HepG2 (cell line): ENCODE measurements around the gene PTGIS. TPM values are rescaled to one million over a fixed set of nuclear protein-coding genes. Genes with fewer than 3 reads are reported as not detected.

ENCODE experiments used
- ARID5B ChIP-seq: IDR thresholded peaks from 2 replicates; pipeline ENCODE4 v1.4.0; 2020; ENCODE audit warnings: mild to moderate bottlenecking, missing genetic modification reagents
- FOXJ3 ChIP-seq: sonication (generic); formaldehyde crosslinking; IDR thresholded peaks from 2 replicates; pipeline ENCODE4 v1.4.0; 2020; ENCODE audit warnings: missing genetic modification reagents, mild to moderate bottlenecking, borderline replicate concordance
- KAT7 ChIP-seq: IDR thresholded peaks from 2 replicates; pipeline ENCODE4 v1.6.1; 2018; ENCODE audit warnings: borderline replicate concordance, missing compliant biosample characterization
- MATR3 ChIP-seq: sonication (generic); formaldehyde crosslinking; IDR thresholded peaks from 2 replicates; pipeline ENCODE4 v1.4.0; 2020; ENCODE audit warnings: missing genetic modification reagents
- NR2F1 ChIP-seq, 2 experiments: fragments of 450-650 bp in 1 of 2; formaldehyde crosslinking in 1 of 2; IDR thresholded peaks; 2 replicates each; pipeline versions ENCODE4 v1.5.0 to v1.6.1; 2016 to 2020; ENCODE audit warnings: mild to moderate bottlenecking in 1 of 2, missing compliant biosample characterization in 1 of 2, missing genetic modification reagents in 1 of 2, moderate library complexity in 1 of 2
- SAP130 ChIP-seq: IDR thresholded peaks from 2 replicates; pipeline ENCODE4 v1.6.1; 2016; ENCODE audit warnings: low read depth
- SOX13 ChIP-seq, 3 experiments: fragments of 450-650 bp in 1 of 3; sonication (generic) in 1 of 3; formaldehyde crosslinking in 1 of 3; IDR thresholded peaks in 2 of 3; conservative IDR thresholded peaks in 1 of 3; 2 replicates each; pipeline versions ENCODE4 v1.5.0 to v1.6.1; 2016 to 2020; ENCODE audit warnings: antibody characterized with exemption in 1 of 3, mild to moderate bottlenecking in 1 of 3, missing compliant biosample characterization in 1 of 3, missing genetic modification reagents in 1 of 3, moderate library complexity in 1 of 3
- SP4 ChIP-seq: sonication (generic); formaldehyde crosslinking; IDR thresholded peaks from 2 replicates; pipeline ENCODE4 v1.8.1; 2023; ENCODE audit warnings: mild to moderate bottlenecking, missing genetic modification reagents
- THRA ChIP-seq: sonication (generic); formaldehyde crosslinking; IDR thresholded peaks from 2 replicates; pipeline ENCODE4 v1.4.0; 2020; ENCODE audit warnings: missing genetic modification reagents, borderline replicate concordance
- ZBTB7B ChIP-seq: sonication (generic); formaldehyde crosslinking; IDR thresholded peaks from 2 replicates; pipeline ENCODE4 v1.4.0; 2020; ENCODE audit warnings: missing genetic modification reagents
- ZMAT3 ChIP-seq: sonication (generic); formaldehyde crosslinking; conservative IDR thresholded peaks from 2 replicates; pipeline ENCODE4 v1.7.0; 2021; ENCODE audit warnings: missing genetic modification reagents
- ZNF460 ChIP-seq: sonication (generic); formaldehyde crosslinking; IDR thresholded peaks from 2 replicates; pipeline ENCODE4 v1.5.1; 2020; ENCODE audit warnings: missing genetic modification reagents, mild to moderate bottlenecking, borderline replicate concordance
- ZNF792 ChIP-seq: IDR thresholded peaks from 2 replicates; pipeline ENCODE4 v1.6.1; 2016
- ZXDC ChIP-seq: sonication (generic); formaldehyde crosslinking; IDR thresholded peaks from 2 replicates; pipeline ENCODE4 v1.5.0; 2020; ENCODE audit warnings: mild to moderate bottlenecking, missing genetic modification reagents
- polyA plus RNA-seq, 8 experiments: library from polyadenylated mRNA; depleted of rRNA in 3 of 8; stranded (reverse) in 7 of 8; unstranded in 1 of 8; fragments of >200 nt; fragmentation: Illumina TruSeq in 4 of 8; extraction: Trizol in 4 of 8; gene quantifications; 2 replicates each; pipeline versions ENCODE4 v1.2.1 to v1.2.3, GENCODE V29; 2011 to 2016; ENCODE audit warnings: low read depth in 4 of 8, missing spikeins in 1 of 8, mixed read lengths in 1 of 8; ENCODE audit not compliant: insufficient read depth in 1 of 8
- total RNA-seq, 5 experiments: library from RNA; depleted of rRNA; stranded (reverse); fragments of >200 nt; fragmentation: Illumina TruSeq; extraction: Trizol; gene quantifications; 2 replicates each; pipeline ENCODE4 v1.2.3, GENCODE V29; 2016; ENCODE audit warnings: low read depth in 1 of 5

Gene PTGIS
- total and polyA plus RNA-seq, 2 of the 13 experiments (the other 11 are each of a cell fraction or from before 2014, with no cell fraction given): not detected

- TF ChIP-seq NR2F1 (CRISPR knock-in tag; IDR thresholded peaks at IDR 0.05) (no peak; a peak in 2 of 4 replicates), ZNF460 (CRISPR knock-in tag) (peak; percentile 96), SP4 (CRISPR knock-in tag) (0 out of 2 replicates have a peak, but pooled peaks have one; percentile 41), ZXDC (CRISPR knock-in tag) (no peak), FOXJ3 (CRISPR knock-in tag) (peak; percentile 19; the same call in 1 of the 2 replicates), THRA (CRISPR knock-in tag) (0 out of 2 replicates have a peak, but pooled peaks have one; percentile 24), SAP130 (CRISPR knock-in tag) (peak; percentile 51), MATR3 (CRISPR knock-in tag) (no peak), ZMAT3 (CRISPR knock-in tag) (no peak), SOX13 (IDR thresholded peaks at IDR 0.05) (no peak), SOX13 (CRISPR knock-in tag; conservative IDR thresholded peaks at IDR 0.05 in 1 of 2, IDR thresholded peaks at IDR 0.05 in 1 of 2) (peak in 1 of 2 experiments; percentile 66; a peak in 1 of 4 replicates), KAT7 (CRISPR knock-in tag) (no peak), ZBTB7B (peak; percentile 59; the same call in 1 of the 2 replicates), ARID5B (peak; percentile 79), ZNF792 (no peak)
Observed at GRCh38 chr20:49614338-49615050, 46.6 kb upstream of the PTGIS start (continued).
